K562 (cell line): ENCODE measurements around the gene FAM167B. TPM values are rescaled to one million over a fixed set of nuclear protein-coding genes. Genes with fewer than 3 reads are reported as not detected.

Experiments used
- CEBPG ChIP-seq, 3 experiments: fragments of 200-800 bp in 1 of 3; sonication (Bioruptor generic) in 1 of 3; sonication (generic) in 1 of 3; formaldehyde crosslinking in 1 of 3; IDR thresholded peaks in 2 of 3; conservative IDR thresholded peaks in 1 of 3; 2 replicates each; pipeline versions ENCODE4 v1.6.1 to v1.8.0; 2016 to 2022; ENCODE audit warnings: missing compliant biosample characterization in 2 of 3, missing genetic modification characterization in 2 of 3, mild to moderate bottlenecking in 1 of 3, missing genetic modification reagents in 1 of 3
- FOXJ3 ChIP-seq: sonication (generic); formaldehyde crosslinking; IDR thresholded peaks from 2 replicates; pipeline ENCODE4 v1.4.0; 2020; ENCODE audit warnings: mild to moderate bottlenecking, missing genetic modification reagents
- HDAC8 ChIP-seq: fragments of 450-650 bp; IDR thresholded peaks from 2 replicates; pipeline ENCODE4 v1.6.1; 2016; ENCODE audit warnings: mild to moderate bottlenecking, missing genetic modification characterization, moderate library complexity, missing compliant biosample characterization
- HLTF ChIP-seq: fragments of 450-650 bp; IDR thresholded peaks from 2 replicates; pipeline ENCODE4 v1.6.1; 2016
- NFE2 ChIP-seq: IDR thresholded peaks from 2 replicates; pipeline ENCODE4 v1.6.1; 2014; ENCODE audit warnings: antibody characterized with exemption, low read depth
- POLR2H ChIP-seq: IDR thresholded peaks from 2 replicates; pipeline ENCODE4 v1.6.1; 2016; ENCODE audit warnings: missing genetic modification characterization, low read depth, mild to moderate bottlenecking, control low read depth, missing compliant biosample characterization, moderate library complexity
- SRSF1 ChIP-seq: fragments of 200-400 bp; formaldehyde crosslinking; IDR thresholded peaks from 2 replicates; pipeline ENCODE4 v1.6.1; 2017; ENCODE audit warnings: mild to moderate bottlenecking, low read depth, low read length, moderate library complexity
- XRCC5 ChIP-seq: fragments of 200-400 bp; formaldehyde crosslinking; IDR thresholded peaks from 2 replicates; pipeline ENCODE4 v1.6.1; 2017; ENCODE audit warnings: low read depth, mild to moderate bottlenecking, low read length
- YBX1 ChIP-seq: fragments of 450-650 bp; IDR thresholded peaks from 2 replicates; pipeline ENCODE4 v1.7.1; 2016; ENCODE audit warnings: mild to moderate bottlenecking
- ZNF766 ChIP-seq: fragments of 200-800 bp; sonication (Bioruptor generic); conservative IDR thresholded peaks from 2 replicates; pipeline ENCODE4 v1.6.1; 2016; ENCODE audit warnings: missing genetic modification characterization, missing compliant biosample characterization
- polyA plus RNA-seq, 8 experiments: library from polyadenylated mRNA; depleted of rRNA in 4 of 8; stranded (reverse) in 5 of 8; unstranded in 3 of 8; fragments of >200 nt; fragmentation: Nextera tagmentation in 2 of 8; fragmentation: Illumina TruSeq in 1 of 8; extraction: Ambion mirVana in 2 of 8; extraction: Trizol in 1 of 8; gene quantifications; 2 replicates each; pipeline versions ENCODE4 v1.2.1 to v1.2.3, GENCODE V29; 2011 to 2014; ENCODE audit warnings: inconsistent platforms in 1 of 8, missing spikeins in 1 of 8
- total RNA-seq, 7 experiments: library from RNA; depleted of rRNA in 6 of 7; stranded (reverse); fragments of >200 nt in 6 of 7; fragmentation: Illumina TruSeq in 2 of 7; extraction: Trizol in 2 of 7; gene quantifications; 2 replicates each; pipeline versions ENCODE4 v1.2.1 to v1.2.3, GENCODE V29; 2011 to 2021; ENCODE audit warnings: low replicate concordance in 1 of 7
- TF ChIP-seq, protein P1 (sequence below): fragments of 450-650 bp; formaldehyde crosslinking; IDR thresholded peaks from 2 replicates; pipeline ENCODE4 v1.4.0; 2020; ENCODE audit warnings: mild to moderate bottlenecking, mixed read lengths
- TF ChIP-seq, protein P2 (sequence below): fragments of 450-650 bp; IDR thresholded peaks from 2 replicates; pipeline ENCODE4 v1.6.1; 2016
- TF ChIP-seq, protein P3 (sequence below): IDR thresholded peaks from 3 replicates; pipeline ENCODE4 v1.6.1; 2011; ENCODE audit warnings: borderline replicate concordance, mild to moderate bottlenecking, moderate library complexity; ENCODE audit not compliant: insufficient read length; ENCODE audit errors: extremely low read depth
- TF ChIP-seq, protein P4 (sequence below): fragments of 150-350 bp; conservative IDR thresholded peaks from 2 replicates; pipeline ENCODE4 v1.6.1; 2014; ENCODE audit warnings: low read length
- TF ChIP-seq, protein P5 (sequence below): IDR thresholded peaks from 2 replicates; pipeline ENCODE4 v1.6.1; 2012; ENCODE audit warnings: low read depth, low read length, improper control_type of control experiment, borderline replicate concordance

The FAM167B gene
- total and polyA plus RNA-seq, 9 of the 15 experiments (the other 6 are each of a cell fraction or from before 2014, with no cell fraction given): not detected

DNA sequence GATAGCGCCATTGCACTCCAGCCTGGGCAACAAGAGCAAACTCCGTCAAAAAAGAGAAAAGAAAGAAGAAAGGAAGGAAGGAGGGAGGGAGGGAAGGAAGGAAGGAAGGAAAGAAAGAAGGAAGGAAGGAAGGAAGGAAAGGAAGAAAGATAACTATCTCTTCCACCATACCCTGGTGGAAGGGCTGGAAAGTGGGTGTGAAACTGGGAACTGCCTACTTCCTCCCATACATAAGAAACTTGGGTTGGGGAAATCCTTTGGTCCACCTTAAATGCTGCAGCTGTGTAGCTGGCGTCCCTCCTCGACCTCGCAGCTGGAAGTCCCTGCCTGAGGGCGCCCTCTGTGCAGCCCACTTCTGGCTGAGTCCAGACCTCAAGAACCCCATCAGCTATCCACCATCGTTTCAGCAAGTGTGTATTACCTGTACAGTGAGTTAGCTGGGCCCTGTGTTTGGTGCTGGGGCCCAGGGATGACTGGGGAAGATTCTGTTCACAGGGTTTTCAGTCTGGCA lies 4.6 kb upstream of the FAM167B start (continued):
- TF ChIP-seq, protein P1, sequence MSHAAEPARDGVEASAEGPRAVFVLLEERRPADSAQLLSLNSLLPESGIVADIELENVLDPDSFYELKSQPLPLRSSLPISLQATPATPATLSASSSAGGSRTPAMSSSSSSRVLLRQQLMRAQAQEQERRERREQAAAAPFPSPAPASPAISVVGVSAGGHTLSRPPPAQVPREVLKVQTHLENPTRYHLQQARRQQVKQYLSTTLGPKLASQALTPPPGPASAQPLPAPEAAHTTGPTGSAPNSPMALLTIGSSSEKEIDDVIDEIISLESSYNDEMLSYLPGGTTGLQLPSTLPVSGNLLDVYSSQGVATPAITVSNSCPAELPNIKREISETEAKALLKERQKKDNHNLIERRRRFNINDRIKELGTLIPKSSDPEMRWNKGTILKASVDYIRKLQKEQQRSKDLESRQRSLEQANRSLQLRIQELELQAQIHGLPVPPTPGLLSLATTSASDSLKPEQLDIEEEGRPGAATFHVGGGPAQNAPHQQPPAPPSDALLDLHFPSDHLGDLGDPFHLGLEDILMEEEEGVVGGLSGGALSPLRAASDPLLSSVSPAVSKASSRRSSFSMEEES (CRISPR knock-in tag): no peak
- TF ChIP-seq HLTF (0 out of 2 replicates have a peak, but pooled peaks have one; percentile 56), CEBPG (CRISPR knock-in tag; IDR thresholded peaks at IDR 0.05) (no peak), CEBPG (tag; conservative IDR thresholded peaks at IDR 0.05 in 1 of 2, IDR thresholded peaks at IDR 0.05 in 1 of 2) (no peak), NFE2 (no peak), SRSF1 (no peak), ZNF766 (no peak), YBX1 (0 out of 2 replicates have a peak, but pooled peaks have one; percentile 64), HDAC8 (tag) (no peak), XRCC5 (no peak), POLR2H (tag) (no peak), FOXJ3 (no peak)
- TF ChIP-seq, protein P2, sequence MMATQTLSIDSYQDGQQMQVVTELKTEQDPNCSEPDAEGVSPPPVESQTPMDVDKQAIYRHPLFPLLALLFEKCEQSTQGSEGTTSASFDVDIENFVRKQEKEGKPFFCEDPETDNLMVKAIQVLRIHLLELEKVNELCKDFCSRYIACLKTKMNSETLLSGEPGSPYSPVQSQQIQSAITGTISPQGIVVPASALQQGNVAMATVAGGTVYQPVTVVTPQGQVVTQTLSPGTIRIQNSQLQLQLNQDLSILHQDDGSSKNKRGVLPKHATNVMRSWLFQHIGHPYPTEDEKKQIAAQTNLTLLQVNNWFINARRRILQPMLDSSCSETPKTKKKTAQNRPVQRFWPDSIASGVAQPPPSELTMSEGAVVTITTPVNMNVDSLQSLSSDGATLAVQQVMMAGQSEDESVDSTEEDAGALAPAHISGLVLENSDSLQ: no peak
- TF ChIP-seq, protein P3, sequence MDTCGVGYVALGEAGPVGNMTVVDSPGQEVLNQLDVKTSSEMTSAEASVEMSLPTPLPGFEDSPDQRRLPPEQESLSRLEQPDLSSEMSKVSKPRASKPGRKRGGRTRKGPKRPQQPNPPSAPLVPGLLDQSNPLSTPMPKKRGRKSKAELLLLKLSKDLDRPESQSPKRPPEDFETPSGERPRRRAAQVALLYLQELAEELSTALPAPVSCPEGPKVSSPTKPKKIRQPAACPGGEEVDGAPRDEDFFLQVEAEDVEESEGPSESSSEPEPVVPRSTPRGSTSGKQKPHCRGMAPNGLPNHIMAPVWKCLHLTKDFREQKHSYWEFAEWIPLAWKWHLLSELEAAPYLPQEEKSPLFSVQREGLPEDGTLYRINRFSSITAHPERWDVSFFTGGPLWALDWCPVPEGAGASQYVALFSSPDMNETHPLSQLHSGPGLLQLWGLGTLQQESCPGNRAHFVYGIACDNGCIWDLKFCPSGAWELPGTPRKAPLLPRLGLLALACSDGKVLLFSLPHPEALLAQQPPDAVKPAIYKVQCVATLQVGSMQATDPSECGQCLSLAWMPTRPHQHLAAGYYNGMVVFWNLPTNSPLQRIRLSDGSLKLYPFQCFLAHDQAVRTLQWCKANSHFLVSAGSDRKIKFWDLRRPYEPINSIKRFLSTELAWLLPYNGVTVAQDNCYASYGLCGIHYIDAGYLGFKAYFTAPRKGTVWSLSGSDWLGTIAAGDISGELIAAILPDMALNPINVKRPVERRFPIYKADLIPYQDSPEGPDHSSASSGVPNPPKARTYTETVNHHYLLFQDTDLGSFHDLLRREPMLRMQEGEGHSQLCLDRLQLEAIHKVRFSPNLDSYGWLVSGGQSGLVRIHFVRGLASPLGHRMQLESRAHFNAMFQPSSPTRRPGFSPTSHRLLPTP: no peak
- TF ChIP-seq, protein P4, sequence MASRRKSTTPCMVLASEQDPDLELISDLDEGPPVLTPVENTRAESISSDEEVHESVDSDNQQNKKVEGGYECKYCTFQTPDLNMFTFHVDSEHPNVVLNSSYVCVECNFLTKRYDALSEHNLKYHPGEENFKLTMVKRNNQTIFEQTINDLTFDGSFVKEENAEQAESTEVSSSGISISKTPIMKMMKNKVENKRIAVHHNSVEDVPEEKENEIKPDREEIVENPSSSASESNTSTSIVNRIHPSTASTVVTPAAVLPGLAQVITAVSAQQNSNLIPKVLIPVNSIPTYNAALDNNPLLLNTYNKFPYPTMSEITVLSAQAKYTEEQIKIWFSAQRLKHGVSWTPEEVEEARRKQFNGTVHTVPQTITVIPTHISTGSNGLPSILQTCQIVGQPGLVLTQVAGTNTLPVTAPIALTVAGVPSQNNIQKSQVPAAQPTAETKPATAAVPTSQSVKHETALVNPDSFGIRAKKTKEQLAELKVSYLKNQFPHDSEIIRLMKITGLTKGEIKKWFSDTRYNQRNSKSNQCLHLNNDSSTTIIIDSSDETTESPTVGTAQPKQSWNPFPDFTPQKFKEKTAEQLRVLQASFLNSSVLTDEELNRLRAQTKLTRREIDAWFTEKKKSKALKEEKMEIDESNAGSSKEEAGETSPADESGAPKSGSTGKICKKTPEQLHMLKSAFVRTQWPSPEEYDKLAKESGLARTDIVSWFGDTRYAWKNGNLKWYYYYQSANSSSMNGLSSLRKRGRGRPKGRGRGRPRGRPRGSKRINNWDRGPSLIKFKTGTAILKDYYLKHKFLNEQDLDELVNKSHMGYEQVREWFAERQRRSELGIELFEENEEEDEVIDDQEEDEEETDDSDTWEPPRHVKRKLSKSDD: no peak
- TF ChIP-seq, protein P5, sequence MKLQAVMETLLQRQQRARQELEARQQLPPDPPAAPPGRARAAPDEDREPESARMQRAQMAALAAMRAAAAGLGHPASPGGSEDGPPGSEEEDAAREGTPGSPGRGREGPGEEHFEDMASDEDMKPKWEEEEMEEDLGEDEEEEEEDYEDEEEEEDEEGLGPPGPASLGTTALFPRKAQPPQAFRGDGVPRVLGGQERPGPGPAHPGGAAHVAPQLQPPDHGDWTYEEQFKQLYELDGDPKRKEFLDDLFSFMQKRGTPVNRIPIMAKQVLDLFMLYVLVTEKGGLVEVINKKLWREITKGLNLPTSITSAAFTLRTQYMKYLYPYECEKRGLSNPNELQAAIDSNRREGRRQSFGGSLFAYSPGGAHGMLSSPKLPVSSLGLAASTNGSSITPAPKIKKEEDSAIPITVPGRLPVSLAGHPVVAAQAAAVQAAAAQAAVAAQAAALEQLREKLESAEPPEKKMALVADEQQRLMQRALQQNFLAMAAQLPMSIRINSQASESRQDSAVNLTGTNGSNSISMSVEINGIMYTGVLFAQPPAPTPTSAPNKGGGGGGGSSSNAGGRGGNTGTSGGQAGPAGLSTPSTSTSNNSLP: no peak
- TF ChIP-seq, all 486 proteins: peak for 32
